Hepatocyte (in vitro differentiated cells): ENCODE data around the gene NCR3LG1.

Experiments
- EZH2 ChIP-seq: fragments of 200-600 bp; sonication (generic); IDR thresholded peaks from 2 replicates; pipeline ENCODE4 v1.6.1; 2016; ENCODE audit warnings: antibody characterized with exemption, mild to moderate bottlenecking, borderline replicate concordance
- EZH2phosphoT487 ChIP-seq: fragments of 200-600 bp; sonication (generic); IDR thresholded peaks from one replicate; pipeline ENCODE4 v1.6.1; 2018; ENCODE audit warnings: antibody characterized with exemption, mild to moderate bottlenecking, low read depth, moderate library complexity; ENCODE audit not compliant: unreplicated experiment, severe bottlenecking
- TF ChIP-seq, protein P1 (sequence below): fragments of 200-600 bp; sonication (generic); IDR thresholded peaks from 2 replicates; pipeline ENCODE4 v1.5.1; 2016; ENCODE audit warnings: antibody characterized with exemption, mild to moderate bottlenecking; ENCODE audit not compliant: poor library complexity

DNA sequence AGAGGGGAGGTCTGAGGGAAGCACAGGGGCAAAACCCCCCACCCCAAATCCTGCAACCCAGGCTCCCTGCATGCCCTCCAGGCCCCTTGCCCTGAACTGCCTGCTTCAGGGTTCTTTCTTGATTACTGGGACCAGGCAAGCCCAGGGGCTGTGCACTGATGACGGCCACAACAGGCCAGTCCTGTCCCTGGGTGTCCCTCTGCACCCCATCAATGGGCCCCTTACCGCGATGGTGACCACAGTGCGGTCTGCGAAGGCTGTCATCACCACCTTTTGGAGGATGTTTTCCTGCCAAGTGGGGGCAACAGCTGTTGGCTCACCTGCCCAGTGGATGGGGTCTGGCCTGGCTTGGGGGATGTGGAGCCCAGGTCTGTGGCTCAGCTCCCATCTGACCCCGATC is 41.9 kb downstream of the NCR3LG1 start:
- TF ChIP-seq, protein P1, sequence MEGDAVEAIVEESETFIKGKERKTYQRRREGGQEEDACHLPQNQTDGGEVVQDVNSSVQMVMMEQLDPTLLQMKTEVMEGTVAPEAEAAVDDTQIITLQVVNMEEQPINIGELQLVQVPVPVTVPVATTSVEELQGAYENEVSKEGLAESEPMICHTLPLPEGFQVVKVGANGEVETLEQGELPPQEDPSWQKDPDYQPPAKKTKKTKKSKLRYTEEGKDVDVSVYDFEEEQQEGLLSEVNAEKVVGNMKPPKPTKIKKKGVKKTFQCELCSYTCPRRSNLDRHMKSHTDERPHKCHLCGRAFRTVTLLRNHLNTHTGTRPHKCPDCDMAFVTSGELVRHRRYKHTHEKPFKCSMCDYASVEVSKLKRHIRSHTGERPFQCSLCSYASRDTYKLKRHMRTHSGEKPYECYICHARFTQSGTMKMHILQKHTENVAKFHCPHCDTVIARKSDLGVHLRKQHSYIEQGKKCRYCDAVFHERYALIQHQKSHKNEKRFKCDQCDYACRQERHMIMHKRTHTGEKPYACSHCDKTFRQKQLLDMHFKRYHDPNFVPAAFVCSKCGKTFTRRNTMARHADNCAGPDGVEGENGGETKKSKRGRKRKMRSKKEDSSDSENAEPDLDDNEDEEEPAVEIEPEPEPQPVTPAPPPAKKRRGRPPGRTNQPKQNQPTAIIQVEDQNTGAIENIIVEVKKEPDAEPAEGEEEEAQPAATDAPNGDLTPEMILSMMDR = no peak
- no peak for TF ChIP-seq EZH2phosphoT487
- no peak for TF ChIP-seq EZH2
